Subcutaneous abdominal adipose tissue (tissue), 5 donors: ENCODE measurements around the gene ESD.

Experiments
- H3K27ac ChIP-seq: one replicate; pipeline ENCODE4 v1.7.0; 2013; ENCODE audit warnings: low read depth, mild to moderate bottlenecking, inconsistent platforms, low read length, moderate library complexity
- H3K27me3 ChIP-seq, 5 donors: one replicate each; pipeline ENCODE4 v1.7.0; 2013; ENCODE audit warnings: low read length in 5 of 5, inconsistent platforms in 1 of 5; ENCODE audit not compliant: control insufficient read depth in 5 of 5, insufficient read depth in 4 of 5
- H3K36me3 ChIP-seq, 5 donors: one replicate each; pipeline ENCODE4 v1.7.0; 2013; ENCODE audit warnings: low read length in 5 of 5; ENCODE audit not compliant: control insufficient read depth in 5 of 5, insufficient read depth in 5 of 5
- H3K4me1 ChIP-seq, 5 donors: one replicate each; pipeline ENCODE4 v1.7.0; 2013; ENCODE audit warnings: low read length in 5 of 5, mild to moderate bottlenecking in 3 of 5, moderate library complexity in 1 of 5; ENCODE audit not compliant: control insufficient read depth in 5 of 5, insufficient read depth in 5 of 5
- H3K4me3 ChIP-seq, 5 donors: one replicate each; pipeline ENCODE4 v1.7.0; 2013; ENCODE audit warnings: low read length in 5 of 5, low read depth in 1 of 5
- H3K9ac ChIP-seq, 5 donors: one replicate each; pipeline ENCODE4 v1.7.0; 2013; ENCODE audit warnings: low read length in 5 of 5, mild to moderate bottlenecking in 4 of 5, moderate library complexity in 3 of 5
- H3K9me3 ChIP-seq, 5 donors: one replicate each; pipeline ENCODE4 v1.7.0; 2013; ENCODE audit warnings: low read length in 5 of 5; ENCODE audit not compliant: control insufficient read depth in 5 of 5
- donor health status: healthy.
- donor health status: healthy.
- donor health status: healthy.
- donor health status: healthy.
- donor health status: healthy.

The ESD gene

GRCh38 chr13:46797501-46798237, 708 bp upstream of the ESD start:
- peak overlapping the region; percentile 60 to 97 (median 94) for H3K9ac ChIP-seq
- no peaks in the 10 kb centered on the region for H3K9me3 ChIP-seq
- H3K4me3 ChIP-seq, result peak overlapping the region; percentile 80 to 100 (median 98)
- peak overlapping the region; percentile 91 for H3K27ac ChIP-seq
- H3K4me1 ChIP-seq, result peaks cover 0 to 31% (median 29%) of the 10 kb centered on the region in 5 donors
- no peaks in the 10 kb centered on the region for H3K27me3 ChIP-seq
- no peaks in the 10 kb centered on the region for H3K36me3 ChIP-seq

DNA sequence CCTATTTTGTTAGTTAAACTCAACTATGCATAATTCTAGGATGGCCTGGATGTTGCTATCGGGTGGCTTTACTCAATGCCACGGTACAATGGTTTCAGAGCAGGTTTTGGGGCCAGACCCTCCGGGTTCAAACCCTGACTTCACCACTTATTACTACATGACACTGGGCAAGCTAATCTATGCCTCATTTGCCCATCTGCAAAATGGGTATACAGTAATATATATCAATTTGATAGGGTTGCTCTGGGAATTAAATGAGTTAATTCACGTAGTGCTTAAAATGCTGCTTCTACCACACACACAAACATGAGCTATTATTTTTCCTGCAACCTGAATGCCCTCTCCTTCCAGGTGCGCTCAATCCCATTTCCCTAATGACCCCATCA, 839 bp downstream of the ESD start:
- Histone ChIP-seq H3K9ac (peak overlapping the region; percentile 79 to 97 (median 94)), H3K36me3 (peaks cover 0 to 3% (median 1%) of the 10 kb centered on the region in 5 donors), H3K4me3 (peak overlapping the region; percentile 90 to 100 (median 98)), H3K9me3 (no peaks in the 10 kb centered on the region), H3K4me1 (peaks cover 0 to 31% (median 29%) of the 10 kb centered on the region in 5 donors), H3K27me3 (no peaks in the 10 kb centered on the region), H3K27ac (peak overlapping the region; percentile 91)

DNA sequence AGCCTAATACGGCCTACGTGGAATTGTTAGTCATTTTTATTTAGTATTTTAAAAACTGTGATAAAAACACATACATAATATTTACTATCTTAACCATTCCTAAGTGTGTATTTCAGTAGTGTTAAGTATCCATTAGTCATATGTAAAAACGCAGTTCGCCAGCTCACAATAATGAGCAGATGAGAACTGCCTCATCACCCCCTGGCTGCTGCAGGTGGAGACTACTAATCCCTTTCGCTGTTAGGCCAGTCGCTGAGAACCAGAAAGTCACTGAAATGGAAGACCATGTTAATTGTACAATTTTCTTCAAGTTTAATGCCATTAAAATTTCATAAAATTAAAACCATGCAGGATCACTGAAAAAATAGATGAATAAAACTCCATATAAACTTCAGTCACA, 1.6 kb downstream of the ESD start:
- Histone ChIP-seq H3K9me3 (no peaks in the 10 kb centered on the region), H3K27ac (no peak overlapping the region), H3K27me3 (no peaks in the 10 kb centered on the region), H3K9ac (peak overlapping the region in 1 of 5 donors; percentile 8), H3K36me3 (peaks cover 7 to 11% (median 9%) of the 10 kb centered on the region in 5 donors), H3K4me1 (peaks cover 0 to 31% (median 29%) of the 10 kb centered on the region in 5 donors), H3K4me3 (no peak overlapping the region)

DNA sequence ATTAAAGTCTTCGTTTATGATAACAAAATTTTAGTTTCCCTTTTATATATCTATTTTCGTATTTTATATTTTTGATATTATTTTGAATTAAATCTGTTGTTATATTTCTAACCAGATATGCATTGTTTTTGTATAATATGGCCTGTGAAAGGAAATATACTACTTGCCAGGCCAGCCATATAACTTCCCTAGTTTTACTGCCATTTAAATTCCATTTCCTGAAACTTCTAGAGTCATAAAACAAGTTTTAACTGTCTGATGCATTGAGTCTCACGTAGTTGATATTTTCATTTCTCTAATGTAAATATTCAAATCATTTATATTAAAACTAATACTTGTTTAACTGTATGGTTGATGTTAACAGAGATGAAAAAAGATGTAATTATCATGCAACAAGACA, 13.5 kb downstream of the ESD start:
- H3K9ac ChIP-seq, result no peak overlapping the region
- H3K9me3 ChIP-seq, result no peaks in the 10 kb centered on the region
- H3K27me3 ChIP-seq, result no peaks in the 10 kb centered on the region
- no peak overlapping the region for H3K4me3 ChIP-seq
- H3K27ac ChIP-seq, result no peak overlapping the region
- no peaks in the 10 kb centered on the region for H3K4me1 ChIP-seq
- H3K36me3 ChIP-seq, result peaks cover 53 to 87% (median 71%) of the 10 kb centered on the region in 5 donors

GRCh38 chr13:46782691-46783090, 14.3 kb downstream of the ESD start:
- Histone ChIP-seq H3K4me1 (no peaks in the 10 kb centered on the region), H3K27me3 (no peaks in the 10 kb centered on the region), H3K36me3 (peaks cover 54 to 91% (median 68%) of the 10 kb centered on the region in 5 donors), H3K9ac (no peak overlapping the region), H3K27ac (no peak overlapping the region), H3K9me3 (no peaks in the 10 kb centered on the region), H3K4me3 (no peak overlapping the region)

DNA sequence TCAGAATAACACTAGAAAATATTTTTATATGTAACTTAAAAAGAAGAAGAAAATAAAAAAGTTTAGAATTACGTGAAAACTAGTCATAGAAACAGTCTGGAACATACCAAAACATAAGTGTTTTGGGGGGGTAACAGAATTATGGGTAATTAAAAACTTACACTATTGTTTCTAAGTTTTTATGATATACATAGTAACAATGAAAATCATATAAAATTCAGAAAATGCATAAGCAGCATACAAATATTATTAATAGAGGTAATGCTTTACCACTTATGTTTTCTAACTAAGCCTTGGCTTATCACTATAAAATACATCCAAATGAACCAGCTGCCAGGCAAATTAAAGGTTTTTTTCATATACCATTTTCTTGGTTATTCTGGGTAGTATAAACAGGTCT, 14.9 kb downstream of the ESD start:
- no peak overlapping the region for H3K4me3 ChIP-seq
- no peak overlapping the region for H3K9ac ChIP-seq
- no peaks in the 10 kb centered on the region for H3K9me3 ChIP-seq
- H3K36me3 ChIP-seq, result peaks cover 54 to 94% (median 73%) of the 10 kb centered on the region in 5 donors
- no peaks in the 10 kb centered on the region for H3K27me3 ChIP-seq
- no peak overlapping the region for H3K27ac ChIP-seq
- H3K4me1 ChIP-seq, result no peaks in the 10 kb centered on the region

DNA sequence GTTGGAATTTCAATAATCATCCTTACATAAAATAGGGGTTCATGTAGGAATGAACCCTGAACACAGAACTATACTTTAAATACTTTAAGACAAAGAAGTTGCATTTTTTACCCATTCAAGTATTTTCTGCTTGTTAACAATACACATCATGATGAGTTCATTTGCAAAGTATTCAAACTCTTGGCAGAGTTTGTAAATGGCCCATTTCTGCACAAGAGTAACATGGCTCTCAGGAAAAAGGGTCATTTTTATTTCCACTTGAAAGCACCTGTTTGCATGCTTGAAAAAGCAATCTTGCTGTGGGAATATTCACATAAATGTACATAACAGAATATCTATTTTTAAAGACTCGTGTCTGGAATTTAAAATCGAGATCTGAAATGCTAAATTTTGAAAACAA, 18.1 kb downstream of the ESD start:
- Histone ChIP-seq H3K27ac (no peak overlapping the region), H3K4me3 (no peak overlapping the region), H3K27me3 (no peaks in the 10 kb centered on the region), H3K36me3 (peaks cover 48 to 90% (median 67%) of the 10 kb centered on the region in 5 donors), H3K9ac (peak overlapping the region in 1 of 5 donors; percentile 30), H3K9me3 (no peaks in the 10 kb centered on the region), H3K4me1 (peaks cover 0 to 3% (median 0%) of the 10 kb centered on the region in 5 donors)

GRCh38 chr13:46778095-46778494, 18.9 kb downstream of the ESD start:
- H3K36me3 ChIP-seq, result peaks cover 43 to 90% (median 70%) of the 10 kb centered on the region in 5 donors

DNA sequence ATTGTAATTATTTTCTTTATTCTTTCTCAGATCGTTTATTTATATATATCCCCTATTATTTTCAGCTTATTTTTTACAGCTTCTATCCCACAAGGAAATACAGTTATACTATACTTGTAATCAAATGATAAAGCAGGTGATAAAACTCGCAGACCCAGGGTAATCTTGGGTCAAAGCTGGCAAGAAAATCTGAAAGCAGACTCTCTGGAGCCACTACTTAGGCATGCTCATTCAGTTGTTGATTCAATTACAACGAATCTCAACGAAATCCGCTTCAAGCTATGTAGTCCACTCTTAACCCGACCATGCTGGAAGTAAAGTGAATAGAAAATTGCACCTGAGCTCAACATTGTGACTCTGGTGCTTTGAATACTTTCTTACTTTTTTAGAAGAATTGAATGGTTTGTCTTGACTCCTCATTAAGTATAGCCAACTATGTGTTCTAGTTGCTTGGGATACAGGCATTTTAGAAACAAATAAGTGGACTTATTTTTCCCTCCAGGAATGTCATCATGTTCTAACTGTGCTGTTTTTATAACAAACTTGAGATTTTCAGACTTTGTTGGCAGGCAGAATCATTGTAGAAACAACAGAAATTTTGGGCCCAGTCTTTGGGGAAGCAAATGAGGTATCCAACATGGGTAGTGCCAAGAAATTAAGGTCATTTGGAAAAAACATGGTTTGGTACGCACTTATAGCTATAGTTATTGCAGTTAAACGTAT, 21.4 kb downstream of the ESD start:
- Histone ChIP-seq H3K27me3 (no peaks in the 10 kb centered on the region), H3K4me3 (no peak overlapping the region), H3K9ac (no peak overlapping the region), H3K9me3 (no peaks in the 10 kb centered on the region), H3K27ac (no peak overlapping the region), H3K36me3 (peaks cover 36 to 87% (median 71%) of the 10 kb centered on the region in 5 donors), H3K4me1 (peaks cover 0 to 3% (median 0%) of the 10 kb centered on the region in 5 donors)

More at GRCh38 chr13:46778095-46778494, 18.9 kb downstream of the ESD start:
- Histone ChIP-seq H3K9ac (no peak overlapping the region), H3K27me3 (no peaks in the 10 kb centered on the region), H3K4me3 (no peak overlapping the region), H3K27ac (no peak overlapping the region), H3K4me1 (peaks cover 0 to 3% (median 0%) of the 10 kb centered on the region in 5 donors), H3K9me3 (no peaks in the 10 kb centered on the region)

- H3K4me1 ChIP-seq, result peaks cover 0 to 3% (median 0%) of the 10 kb centered on the region in 5 donors
- H3K36me3 ChIP-seq, result peaks cover 27 to 75% (median 66%) of the 10 kb centered on the region in 5 donors
- H3K9ac ChIP-seq, result no peak overlapping the region
These were observed 23.4 kb downstream of the ESD start for GRCh38 chr13:46773541-46773940.

More at GRCh38 chr13:46773541-46773940, 23.4 kb downstream of the ESD start:
- Histone ChIP-seq H3K9me3 (no peaks in the 10 kb centered on the region), H3K27ac (no peak overlapping the region), H3K4me3 (no peak overlapping the region), H3K27me3 (no peaks in the 10 kb centered on the region)
